GM18511 (cell line): ENCODE measurements around the gene ZNF839.
"Not testable (repeated sequence)": the region's sequence is repeated elsewhere in the genome, so short reads cannot be mapped to it uniquely, and the experiment has no call there.

Source experiments
- ATAC-seq: cut with Tn5 transposase; IDR thresholded peaks from one replicate; pipeline ENCODE4 v1.9.1; 2021; ENCODE audit warnings: mild to moderate bottlenecking, moderate library complexity; ENCODE audit not compliant: unreplicated experiment

ZNF839 gene

DNA sequence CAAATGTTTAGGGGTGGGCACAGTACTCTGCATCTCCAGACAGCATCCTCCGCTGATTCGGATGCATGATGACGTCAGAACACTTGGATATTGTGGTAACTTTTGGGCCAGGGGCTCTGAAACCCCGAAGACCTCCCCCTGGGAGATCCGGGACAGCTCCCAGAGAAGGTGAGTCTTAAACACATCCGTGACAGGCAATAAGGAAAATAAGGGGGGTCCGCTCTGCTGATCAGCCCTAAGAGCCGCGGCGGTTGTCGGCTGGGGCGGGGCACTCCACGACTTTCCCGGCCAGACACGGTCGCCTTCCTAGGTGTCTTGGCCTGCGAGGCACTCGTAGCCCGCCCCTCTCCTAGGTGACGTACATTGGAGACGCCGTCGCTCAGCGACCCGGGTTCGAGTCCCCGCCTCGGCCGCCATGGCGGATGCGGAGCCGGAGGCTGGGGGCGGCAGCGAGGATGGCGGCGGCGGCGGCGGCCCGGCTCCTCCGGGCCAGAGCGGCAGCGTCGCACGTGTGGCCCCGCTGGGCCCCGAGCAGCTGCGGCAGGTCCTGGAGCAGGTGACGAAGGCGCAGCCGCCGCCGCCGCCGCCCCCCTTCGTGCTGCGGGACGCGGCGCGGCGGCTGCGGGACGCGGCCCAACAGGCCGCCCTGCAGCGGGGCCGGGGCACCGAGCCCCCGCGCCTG, at the start of gene ZNF839:
ZNF839 (plus strand) TSS at position 396 of the 682 bp plus-strand sequence; CDS start at position 416, 20 bp downstream.
- peak; percentile 63 for ATAC-seq

DNA sequence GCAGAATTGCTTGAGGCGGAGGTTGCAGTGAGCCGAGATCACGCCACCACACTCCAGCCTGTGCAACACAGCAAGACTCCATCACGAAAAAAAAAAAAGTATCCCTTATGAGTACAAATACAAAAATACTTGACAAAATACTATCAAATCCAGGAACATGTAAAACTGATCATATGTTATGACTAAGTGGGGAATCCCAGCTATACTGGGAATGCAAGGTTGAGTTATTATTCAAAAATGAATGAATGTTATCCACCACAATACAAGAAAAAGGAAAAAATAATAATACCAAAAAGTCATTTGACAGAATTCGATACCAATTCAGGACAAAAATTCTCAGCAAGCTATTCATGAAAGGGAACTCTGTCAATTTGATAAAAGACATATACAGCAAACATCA, 47.2 kb upstream of the ZNF839 start:
- no peak for ATAC-seq

DNA sequence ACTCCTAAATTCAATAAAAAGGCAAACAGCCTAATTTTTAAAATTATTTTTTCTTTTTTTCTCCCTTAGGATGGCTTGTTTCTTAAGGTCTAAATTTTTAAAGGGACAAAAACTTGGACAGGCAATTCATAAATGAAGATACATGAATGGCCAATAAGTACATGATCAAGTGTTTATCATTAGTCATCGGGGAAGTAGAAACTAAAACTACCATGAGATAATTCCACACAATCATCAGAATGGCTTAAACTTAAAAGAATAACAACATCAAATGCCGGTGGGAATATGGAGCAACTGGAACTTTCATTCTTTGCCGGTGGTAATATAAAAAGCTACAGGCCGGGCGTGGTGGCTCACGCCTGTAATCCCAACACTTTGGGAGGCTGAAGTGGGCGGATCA, 43.7 kb upstream of the ZNF839 start:
- ATAC-seq: no peak

- no peak for ATAC-seq
Measured at GRCh38 chr14:102277874-102278630, 41.5 kb upstream of the ZNF839 start.

- no peak for ATAC-seq
Measured at GRCh38 chr14:102278631-102278935, 41.0 kb upstream of the ZNF839 start.

DNA sequence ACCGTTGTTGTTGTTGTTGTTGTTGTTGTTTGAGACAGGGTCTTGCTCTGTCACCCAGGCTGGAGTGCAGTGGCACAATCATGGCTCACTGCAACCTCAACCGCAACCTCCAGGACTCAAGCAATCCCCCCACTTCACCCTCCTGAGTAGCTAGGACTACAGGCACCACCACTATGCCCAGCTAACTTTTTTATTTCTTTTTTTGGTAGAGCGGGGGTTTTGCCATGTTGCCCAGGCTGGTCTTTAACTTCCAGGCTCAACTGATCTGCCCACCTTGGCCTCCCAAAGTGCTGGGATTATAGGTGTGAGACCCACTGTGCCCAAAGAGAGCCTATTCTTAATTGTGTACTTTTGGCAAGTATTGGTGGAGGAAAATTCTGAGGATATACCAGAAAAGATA, 40.3 kb upstream of the ZNF839 start:
- ATAC-seq: no peak

DNA sequence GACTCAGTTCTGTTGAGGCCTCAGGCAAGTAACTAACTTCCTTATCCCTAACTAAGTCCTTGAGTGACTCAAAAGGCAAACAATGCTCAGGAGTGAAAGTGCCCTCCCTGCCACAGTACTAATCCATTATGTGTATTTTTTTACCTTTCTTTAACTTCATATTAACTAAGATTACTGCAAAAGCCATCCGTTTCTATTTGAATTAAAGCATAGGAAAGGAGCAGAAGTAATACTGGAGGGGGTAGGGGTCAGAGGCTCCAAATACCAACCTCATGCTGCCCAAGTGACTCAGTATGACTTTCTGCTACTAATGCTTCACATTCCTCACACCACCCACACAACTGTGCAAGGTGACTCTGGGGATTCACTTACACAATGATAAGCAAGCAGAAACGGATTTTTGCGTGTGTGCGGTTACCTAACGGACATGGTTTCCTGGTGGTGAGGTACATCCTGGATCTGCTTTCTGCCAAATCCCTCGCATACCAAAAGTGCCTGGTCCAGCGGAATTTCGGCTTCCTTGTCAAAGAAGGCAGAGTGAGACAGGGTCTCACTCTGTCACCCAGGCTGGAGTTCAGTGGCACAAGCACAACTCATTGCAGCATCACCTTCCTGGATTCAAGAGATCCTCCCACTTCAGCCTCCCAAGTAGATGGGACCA, 39.7 kb upstream of the ZNF839 start:
- ATAC-seq: no peak

- no peak for ATAC-seq
Measured at GRCh38 chr14:102280376-102280962, 39.1 kb upstream of the ZNF839 start.

- no peak for ATAC-seq
Measured at GRCh38 chr14:102282751-102283465, 36.6 kb upstream of the ZNF839 start.

- no peak for ATAC-seq
Measured at GRCh38 chr14:102283631-102284129, 35.9 kb upstream of the ZNF839 start.

DNA sequence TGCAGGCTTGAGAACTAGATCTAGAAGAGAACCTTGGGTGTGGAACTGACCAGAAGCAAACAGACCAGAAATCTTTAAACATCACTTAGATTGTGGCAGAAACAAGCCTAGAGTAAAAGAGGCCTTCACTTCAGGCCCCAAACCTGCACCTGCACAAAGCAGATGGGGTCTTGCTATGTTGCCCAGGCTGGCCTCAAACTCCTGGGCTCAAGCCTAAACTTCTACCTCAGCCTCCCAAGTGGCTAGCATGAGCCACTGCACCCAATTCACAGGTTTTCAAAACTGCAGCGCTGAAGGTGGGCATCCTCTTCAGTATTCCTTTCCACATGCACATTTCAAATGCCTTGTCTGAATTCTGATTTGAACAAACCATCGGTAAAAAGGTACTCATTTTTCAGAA, 34.4 kb upstream of the ZNF839 start:
- ATAC-seq: no peak

DNA sequence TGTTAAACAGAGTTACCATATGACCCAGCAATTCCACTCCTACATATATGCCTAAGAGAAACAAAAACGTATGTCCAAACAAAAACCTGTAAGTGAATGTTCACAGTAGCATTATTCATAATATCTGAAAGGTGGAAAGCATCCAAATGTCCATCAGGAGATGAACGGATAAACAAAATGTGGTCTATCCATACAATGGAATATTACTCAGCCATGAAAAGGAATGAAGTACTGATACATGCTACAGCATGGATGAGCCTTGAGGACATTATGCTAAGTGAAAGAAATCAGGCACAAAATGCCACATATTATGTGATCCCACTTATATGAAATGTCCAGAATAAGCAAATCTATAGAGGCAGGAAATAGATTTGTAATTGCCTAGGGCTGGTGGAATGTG, 31.4 kb upstream of the ZNF839 start:
- no peak for ATAC-seq

DNA sequence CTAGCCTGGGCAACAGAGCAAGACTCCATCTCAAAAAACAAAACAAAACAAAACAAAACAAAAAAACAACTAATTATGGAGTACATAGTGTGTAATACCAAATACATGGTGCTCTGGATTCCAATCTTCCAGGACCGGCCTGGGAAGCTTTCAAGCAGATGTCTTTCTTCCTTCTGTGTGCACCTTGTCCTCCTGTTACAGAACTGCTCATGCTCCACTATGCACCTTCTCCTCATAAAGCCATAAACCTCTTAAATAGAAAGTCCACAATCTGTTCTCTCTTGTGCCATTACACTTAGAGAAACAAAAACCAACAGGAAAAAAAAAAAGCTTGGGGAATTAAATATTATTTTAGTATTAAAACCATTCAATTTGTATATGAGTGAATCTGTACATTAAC, 27.1 kb upstream of the ZNF839 start:
- ATAC-seq: no peak

GRCh38 chr14:102293781-102294180, 25.8 kb upstream of the ZNF839 start:
- no peak for ATAC-seq

- ATAC-seq: no peak
Measured at GRCh38 chr14:102295270-102295669, 24.3 kb upstream of the ZNF839 start.

- ATAC-seq: no peak
Measured at GRCh38 chr14:102297436-102298170, 21.9 kb upstream of the ZNF839 start.

DNA sequence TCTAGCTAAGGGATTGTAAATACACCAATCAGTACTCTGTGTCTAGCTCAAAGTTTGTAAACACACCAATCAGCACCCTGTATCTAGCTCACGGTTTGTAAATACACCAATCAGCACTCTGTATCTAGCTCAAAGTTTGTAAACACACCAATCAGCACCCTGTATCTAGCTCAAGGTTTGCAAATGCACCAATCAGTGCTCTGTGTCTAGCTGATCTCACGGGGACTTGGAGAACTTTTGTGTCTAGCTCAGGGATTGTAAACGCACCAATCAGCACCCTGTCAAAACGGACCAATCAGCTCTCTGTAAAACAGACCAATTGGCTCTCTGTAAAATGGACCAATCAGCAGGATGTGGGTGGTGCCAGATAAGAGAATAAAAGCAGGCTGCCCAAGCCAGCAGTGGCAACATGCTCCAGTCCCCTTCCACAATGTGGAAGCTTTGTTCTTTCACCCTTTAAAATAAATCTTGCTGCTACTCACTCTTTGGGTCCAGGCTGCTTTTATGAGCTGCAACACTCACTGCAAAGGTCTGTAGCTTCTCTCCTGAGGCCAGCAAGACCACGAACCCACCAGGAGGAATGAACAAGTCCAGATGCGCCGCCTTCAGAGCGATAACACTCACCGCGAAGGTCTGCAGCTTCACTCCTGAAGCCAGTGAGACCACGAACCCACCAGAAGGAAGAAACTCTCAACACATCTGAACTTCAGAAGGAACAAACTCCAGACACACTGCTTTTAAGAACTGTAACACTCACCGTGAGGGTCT, 21.1 kb upstream of the ZNF839 start:
- not testable (repeated sequence) for ATAC-seq

DNA sequence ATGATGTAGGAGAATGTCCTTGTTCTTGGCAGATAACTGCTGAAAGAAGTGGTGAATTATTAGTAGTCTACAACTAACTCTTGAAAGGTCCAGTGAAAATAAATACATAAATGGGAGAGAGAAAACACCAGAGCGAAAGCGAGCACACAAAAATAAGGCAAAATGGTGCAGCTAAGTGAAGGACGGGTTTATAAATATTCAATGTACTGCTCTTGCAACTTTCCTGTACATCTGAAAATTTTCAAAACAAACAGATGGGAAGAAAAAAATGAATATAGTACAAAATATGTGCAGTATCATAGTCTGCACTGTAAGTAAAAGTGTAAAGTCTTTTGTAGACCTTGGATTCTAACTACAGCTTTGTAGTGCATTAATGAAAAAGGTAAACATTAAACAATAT, 15.9 kb upstream of the ZNF839 start:
- ATAC-seq: no peak
